IPS-20b (cell line): ENCODE measurements around the gene TRIP13.
"Not testable (repeated sequence)": the region's sequence is repeated elsewhere in the genome, so short reads cannot be mapped to it uniquely, and the experiment has no call there.

ENCODE experiments used
- H3K27ac ChIP-seq: one replicate; pipeline ENCODE4 v1.5.1; 2013; ENCODE audit warnings: low read length
- H3K27me3 ChIP-seq: 2 replicates; pipeline ENCODE4 v1.6.1; 2013; ENCODE audit warnings: mild to moderate bottlenecking, low read length, inconsistent platforms; ENCODE audit not compliant: insufficient read depth
- H3K36me3 ChIP-seq: 2 replicates; pipeline ENCODE4 v1.6.1; 2013; ENCODE audit warnings: low read depth, mild to moderate bottlenecking, inconsistent platforms, low read length, moderate library complexity; ENCODE audit not compliant: insufficient read depth
- H3K4me1 ChIP-seq: 2 replicates; pipeline ENCODE4 v1.6.1; 2013; ENCODE audit warnings: mild to moderate bottlenecking, control low read depth, inconsistent platforms, low read length, moderate library complexity; ENCODE audit not compliant: insufficient read depth
- H3K4me3 ChIP-seq: 2 replicates; pipeline ENCODE4 v1.5.1; 2013; ENCODE audit warnings: mild to moderate bottlenecking, low read length, inconsistent platforms
- H3K9ac ChIP-seq: 2 replicates; pipeline ENCODE4 v1.6.1; 2013; ENCODE audit warnings: low read depth, mild to moderate bottlenecking, inconsistent platforms, low read length, moderate library complexity
- H3K9me3 ChIP-seq: 2 replicates; pipeline ENCODE4 v1.6.1; 2013; ENCODE audit warnings: mild to moderate bottlenecking, low read depth, low read length, inconsistent platforms; ENCODE audit not compliant: insufficient read depth

The TRIP13 gene

DNA sequence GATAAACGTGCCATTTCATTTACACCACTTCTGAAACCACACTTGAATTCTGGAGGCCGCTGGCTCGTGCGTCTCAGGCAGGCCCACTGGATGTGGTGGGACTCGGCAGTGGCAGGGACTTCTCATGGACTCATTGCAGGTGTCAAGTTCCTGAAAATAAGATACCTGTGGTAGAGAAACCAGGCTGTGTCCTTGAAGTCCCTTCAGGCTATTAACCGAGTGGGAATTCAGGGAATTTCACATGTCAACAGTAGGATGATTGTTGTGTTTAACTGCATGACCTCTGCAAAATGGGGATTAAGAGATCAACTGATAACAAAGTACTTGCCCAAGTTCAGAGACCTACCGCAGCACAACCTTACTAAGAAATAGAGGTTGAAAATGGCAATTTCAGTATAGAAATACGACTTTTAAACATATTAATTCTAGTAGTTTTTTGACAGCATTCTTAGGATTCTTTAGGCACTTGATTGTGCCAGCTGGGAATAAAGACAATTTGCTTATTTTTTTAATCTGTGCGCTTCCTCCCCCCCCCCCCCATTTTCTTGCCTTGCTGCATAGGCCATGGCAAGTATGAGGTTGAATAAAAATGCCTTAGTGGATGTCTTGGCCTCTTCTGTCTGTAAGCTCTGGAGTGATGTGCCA is 26.8 kb downstream of the TRIP13 start:
- Histone ChIP-seq H3K36me3 (peaks cover 47% of the 10 kb centered on the region), H3K27ac (no peak overlapping the region), H3K9me3 (no peaks in the 10 kb centered on the region), H3K4me3 (no peak overlapping the region), H3K9ac (no peak overlapping the region), H3K4me1 (no peaks in the 10 kb centered on the region), H3K27me3 (0 out of 2 replicates have a peak, but pooled peaks cover under 1% of the 10 kb centered on the region)

DNA sequence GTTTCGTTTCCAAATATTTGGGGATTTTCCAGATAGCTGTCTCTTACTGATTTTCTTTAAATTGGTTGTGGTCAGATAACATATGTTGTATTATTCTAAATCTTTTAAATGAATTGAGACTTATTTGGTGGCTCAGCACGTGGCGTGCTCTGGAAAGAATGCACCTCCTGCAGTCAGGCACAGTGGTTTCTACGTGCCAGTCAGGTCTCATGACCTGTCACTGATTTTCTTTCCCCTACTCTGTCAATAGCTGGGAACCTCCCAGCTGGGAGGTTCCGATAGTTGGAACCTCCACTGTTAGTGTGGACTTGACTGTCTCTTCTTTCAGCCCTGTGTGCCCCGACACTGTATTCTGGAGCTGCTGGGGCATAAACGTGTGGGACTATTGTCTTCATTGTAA is 27.6 kb downstream of the TRIP13 start:
- no peak overlapping the region for H3K27ac ChIP-seq
- H3K4me1 ChIP-seq = no peaks in the 10 kb centered on the region
- H3K9me3 ChIP-seq = no peaks in the 10 kb centered on the region
- no peak overlapping the region for H3K4me3 ChIP-seq
- H3K27me3 ChIP-seq = peaks cover 9% of the 10 kb centered on the region
- H3K9ac ChIP-seq = no peak overlapping the region
- peaks cover 39% of the 10 kb centered on the region for H3K36me3 ChIP-seq

DNA sequence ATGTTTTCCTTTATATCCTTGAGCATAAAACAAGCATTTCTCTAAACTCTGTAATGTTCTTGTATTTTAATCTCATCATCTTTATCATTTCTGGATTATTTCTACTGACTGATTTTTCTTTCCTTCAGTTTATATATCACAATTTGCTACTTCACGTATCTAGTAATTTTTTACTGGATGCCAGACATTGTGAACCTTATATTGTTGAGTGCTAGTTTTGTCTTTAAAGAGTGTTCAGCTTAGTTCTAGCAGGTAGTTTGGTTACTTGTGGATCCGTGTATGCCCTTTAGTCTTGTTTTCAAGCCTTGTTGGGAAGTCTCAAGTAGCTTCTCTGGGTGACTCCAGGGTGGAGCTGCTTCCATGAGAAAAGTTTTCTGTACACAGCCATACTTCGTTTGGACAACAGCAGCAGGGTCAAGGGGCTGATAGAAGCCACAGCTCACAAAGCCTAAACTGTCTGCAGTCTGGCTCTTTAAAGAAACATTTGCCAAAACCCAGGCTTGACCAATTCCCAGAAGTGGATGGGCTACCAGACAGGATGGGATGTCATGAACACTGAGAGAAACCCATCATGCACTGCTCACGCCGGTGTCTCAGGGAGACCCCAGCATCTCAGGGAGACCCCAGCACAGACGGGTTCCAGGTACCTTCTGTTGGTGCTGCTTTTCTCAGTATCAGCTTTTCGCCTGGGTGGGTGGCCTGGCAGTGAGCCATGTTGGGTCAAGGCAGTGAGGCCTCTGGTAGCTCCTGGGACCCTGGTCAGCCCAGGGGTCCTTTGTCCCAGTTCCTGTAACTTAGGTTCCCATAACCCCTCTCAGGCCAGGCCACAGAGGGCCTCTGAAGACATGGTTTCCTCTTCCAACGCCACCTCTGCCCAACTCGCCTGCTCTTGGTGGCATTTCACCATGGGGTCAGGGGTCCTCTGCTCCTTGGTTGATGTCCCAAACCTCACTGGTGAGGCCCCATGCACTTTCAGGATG is 29.1 kb downstream of the TRIP13 start:
- H3K27ac ChIP-seq = no peak overlapping the region
- H3K36me3 ChIP-seq = peaks cover 24% of the 10 kb centered on the region
- no peak overlapping the region for H3K4me3 ChIP-seq
- no peaks in the 10 kb centered on the region for H3K4me1 ChIP-seq
- H3K27me3 ChIP-seq = peaks cover 24% of the 10 kb centered on the region
- no peak overlapping the region for H3K9ac ChIP-seq
- H3K9me3 ChIP-seq = no peaks in the 10 kb centered on the region

DNA sequence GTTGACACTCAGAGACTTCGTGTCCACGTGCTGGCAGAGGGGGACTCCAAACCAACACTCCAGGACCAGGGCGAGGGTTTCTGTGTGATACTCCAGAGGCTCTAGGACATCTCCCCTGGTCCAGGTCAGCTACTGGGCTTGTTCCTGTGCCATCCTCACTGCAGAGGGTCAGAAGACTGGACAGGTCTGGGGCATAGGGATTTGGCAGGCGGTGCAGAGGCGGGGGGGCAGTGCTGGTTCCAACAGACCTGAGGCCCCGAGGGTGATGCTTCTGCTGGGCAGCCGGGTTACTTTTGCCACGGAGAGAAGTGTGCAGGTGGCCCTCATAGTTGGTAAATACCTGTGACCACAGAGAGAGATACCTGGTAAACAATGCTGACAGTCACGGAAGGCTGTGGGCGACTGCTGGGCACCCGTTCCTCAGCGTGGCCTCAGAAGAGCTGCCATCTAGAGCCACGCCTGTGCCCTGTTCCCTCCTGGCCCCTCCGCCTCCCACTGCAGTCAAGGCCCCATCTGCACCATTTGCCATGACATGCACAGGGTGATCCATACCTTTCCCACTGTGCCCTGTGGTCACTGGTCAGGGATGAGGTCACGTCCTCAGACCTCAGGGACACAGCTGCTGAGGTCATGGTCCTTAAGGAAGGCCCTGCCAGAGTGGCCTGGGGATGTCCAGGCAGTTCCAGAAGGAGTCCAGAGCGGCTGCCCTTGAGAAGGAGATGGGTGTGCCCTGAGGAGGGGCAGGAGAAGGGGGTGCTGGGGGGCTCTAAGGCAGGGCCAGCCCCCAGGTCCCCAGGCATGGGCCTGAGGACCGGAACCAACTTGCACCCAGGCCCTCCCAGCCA is 30.0 kb downstream of the TRIP13 start:
- H3K27me3 ChIP-seq = peaks cover 33% of the 10 kb centered on the region

DNA sequence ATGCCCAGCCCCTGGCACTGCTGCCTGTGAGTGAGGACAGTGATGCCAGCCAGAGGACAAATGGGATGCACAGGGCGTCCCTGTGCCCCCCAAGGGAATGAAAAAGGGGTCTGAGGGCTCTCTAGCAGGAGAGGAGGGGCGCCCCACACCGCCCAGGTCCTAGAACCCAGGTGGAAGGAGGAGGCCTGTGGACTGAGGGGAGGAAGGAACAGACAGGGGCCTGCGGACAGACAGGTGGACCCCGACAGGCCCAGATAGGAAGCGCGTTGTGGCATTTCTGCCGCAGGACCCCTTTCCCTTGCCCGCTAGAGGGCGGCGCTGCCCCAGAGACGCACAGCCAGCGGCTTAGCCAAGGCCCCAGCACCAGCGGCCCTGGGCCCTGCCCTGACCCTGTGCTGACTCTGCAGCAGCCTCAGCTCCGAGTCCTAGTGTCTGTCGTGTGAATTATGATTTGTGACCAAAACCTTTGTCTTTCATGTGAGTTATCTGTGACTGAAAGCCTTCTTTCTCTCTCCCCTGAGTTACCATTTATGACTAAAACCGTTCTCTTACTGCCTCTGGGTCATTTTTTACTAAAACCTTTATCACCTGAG is 30.7 kb downstream of the TRIP13 start:
- Histone ChIP-seq H3K27me3 (peaks cover 35% of the 10 kb centered on the region), H3K4me3 (no peak overlapping the region), H3K4me1 (no peaks in the 10 kb centered on the region), H3K27ac (no peak overlapping the region), H3K9me3 (no peaks in the 10 kb centered on the region), H3K36me3 (peaks cover 9% of the 10 kb centered on the region; the same call in 1 of the 2 replicates), H3K9ac (no peak overlapping the region)

More for the DNA sequence above, 30.0 kb downstream of the TRIP13 start:
- H3K36me3 ChIP-seq = peaks cover 15% of the 10 kb centered on the region
- no peak overlapping the region for H3K9ac ChIP-seq
- H3K4me3 ChIP-seq = no peak overlapping the region
- H3K9me3 ChIP-seq = no peaks in the 10 kb centered on the region
- no peak overlapping the region for H3K27ac ChIP-seq
- no peaks in the 10 kb centered on the region for H3K4me1 ChIP-seq

DNA sequence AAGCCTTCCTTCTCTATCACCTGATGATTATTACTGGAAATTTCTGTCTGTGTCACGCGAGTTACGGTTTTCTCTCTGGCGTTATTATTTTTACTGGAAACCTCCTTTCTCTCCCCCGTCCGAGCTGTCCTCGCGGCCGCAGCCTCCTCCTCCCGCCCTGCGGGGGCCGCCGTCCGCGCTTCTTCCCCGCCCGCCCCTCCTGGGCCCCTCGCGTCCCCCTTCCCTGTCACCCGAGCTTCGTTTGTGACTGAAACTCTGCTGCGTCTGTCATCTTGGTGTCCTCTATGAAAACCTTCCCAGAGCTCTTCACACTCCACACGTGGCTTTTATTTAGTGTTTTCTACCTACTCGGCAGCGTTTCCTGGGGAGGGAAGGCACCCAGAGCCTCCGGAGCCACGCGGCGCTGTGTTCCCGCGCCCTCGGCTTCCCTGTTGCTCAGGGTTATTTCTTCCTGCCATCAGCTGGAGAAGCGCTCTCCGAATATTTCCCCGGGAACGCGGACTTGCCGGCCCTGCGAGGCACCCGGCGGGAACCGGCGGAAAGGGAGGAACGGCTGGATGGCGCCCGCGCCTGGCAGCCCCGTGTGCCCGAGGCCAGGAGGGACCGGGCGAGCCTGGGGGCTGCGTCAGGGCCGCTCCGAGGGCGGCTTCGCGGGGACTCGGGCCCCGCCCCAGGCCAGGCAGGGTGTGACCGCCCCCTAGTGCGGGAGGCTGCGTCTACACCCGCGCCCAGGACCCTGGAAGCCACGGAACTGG is 33.9 kb downstream of the TRIP13 start:
- H3K9ac ChIP-seq = peak overlapping the region; percentile 53; the same call in 1 of the 2 replicates
- peaks cover 47% of the 10 kb centered on the region for H3K27me3 ChIP-seq
- no peaks in the 10 kb centered on the region for H3K9me3 ChIP-seq
- no peaks in the 10 kb centered on the region for H3K4me1 ChIP-seq
- H3K27ac ChIP-seq = no peak overlapping the region
- H3K36me3 ChIP-seq = no peaks in the 10 kb centered on the region
- H3K4me3 ChIP-seq = peak overlapping the region; percentile 62

DNA sequence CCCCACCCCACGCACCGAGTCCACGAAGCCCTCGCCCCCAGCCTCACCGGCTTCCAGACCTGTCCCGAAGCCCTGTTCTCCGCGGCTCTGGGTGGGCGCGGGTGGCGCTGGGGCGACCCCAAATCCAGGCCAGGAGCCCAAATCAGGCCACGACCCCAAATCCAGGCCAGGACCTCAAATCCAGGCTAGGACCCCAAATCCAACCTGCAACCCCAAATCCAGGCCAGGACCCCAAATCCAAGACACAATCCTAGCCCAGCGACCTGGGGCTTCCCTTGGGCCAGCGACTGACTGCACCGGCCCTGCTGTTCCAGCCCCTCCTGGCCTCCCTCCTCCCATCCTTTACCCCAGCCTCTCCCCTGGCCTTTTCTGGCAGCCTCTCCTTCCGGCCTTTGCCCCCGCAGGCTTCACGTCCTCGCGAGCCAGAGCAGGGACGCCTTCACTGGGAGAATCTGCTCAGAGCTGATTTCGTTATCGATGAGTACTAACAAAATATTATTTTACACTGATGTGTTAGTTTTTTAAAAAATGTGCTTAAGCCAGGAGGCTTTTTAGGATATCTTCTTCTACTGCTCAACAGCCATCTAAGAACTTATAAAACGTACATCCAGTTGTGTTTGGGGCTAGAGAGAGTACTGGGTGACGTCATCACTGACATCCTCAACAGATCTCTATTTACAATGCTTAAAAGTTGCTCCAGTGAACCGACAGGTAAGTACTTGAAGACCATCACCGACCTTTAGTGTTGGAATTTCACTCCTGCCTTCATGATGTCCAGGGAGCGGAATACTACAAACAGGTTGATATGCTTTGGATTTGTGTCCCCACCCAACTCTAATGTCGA is 34.7 kb downstream of the TRIP13 start:
- Histone ChIP-seq H3K9ac (no peak overlapping the region), H3K4me3 (peak overlapping the region; percentile 62; the same call in 1 of the 2 replicates), H3K4me1 (no peaks in the 10 kb centered on the region), H3K27ac (no peak overlapping the region), H3K27me3 (peaks cover 47% of the 10 kb centered on the region), H3K9me3 (no peaks in the 10 kb centered on the region), H3K36me3 (no peaks in the 10 kb centered on the region)

DNA sequence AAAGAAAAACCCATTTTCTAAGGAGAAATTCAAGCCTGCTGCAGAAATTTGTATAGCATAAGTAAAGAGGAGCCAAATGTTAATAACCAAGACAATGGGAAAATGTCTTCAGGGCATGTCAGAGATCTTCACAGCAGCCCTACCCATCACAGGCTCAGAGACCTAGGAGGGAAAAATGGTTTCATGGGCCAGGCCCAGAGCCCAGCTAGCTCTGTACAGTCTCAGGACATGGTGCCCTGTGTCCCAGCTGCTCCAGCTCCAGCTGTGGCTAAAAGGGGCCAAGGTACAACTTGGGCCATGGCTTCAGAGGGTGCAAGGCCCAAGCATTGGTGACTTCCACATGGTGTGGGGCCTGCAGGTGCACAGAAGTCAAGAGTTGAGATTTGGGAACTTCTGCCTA is 36.5 kb downstream of the TRIP13 start:
- H3K27ac ChIP-seq, H3K9me3 ChIP-seq, H3K4me3 ChIP-seq, H3K4me1 ChIP-seq, H3K9ac ChIP-seq, H3K36me3 ChIP-seq: not testable (repeated sequence)
- H3K27me3 ChIP-seq = peaks cover 47% of the 10 kb centered on the region

DNA sequence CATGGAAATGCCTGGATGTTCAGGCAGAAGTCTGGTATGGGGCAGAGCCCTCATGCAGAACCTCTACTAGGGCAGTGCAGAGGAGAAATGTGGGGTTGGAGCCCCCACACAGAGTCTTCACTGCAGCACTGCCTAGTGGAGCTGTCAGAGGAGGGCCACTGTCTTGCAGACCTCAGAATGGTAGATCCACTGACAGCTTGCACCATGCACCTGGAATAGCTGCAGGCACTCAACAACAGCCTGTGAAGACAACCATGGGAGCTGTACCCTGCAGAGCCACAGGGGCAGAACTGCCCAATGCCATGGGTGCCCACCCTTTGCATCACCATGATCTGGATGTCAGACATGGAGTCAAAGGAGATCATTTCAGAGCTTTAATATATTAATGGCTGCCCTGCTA is 36.9 kb downstream of the TRIP13 start:
- Histone ChIP-seq H3K9ac (no peak overlapping the region), H3K4me3 (no peak overlapping the region), H3K27ac (no peak overlapping the region), H3K36me3 (no peaks in the 10 kb centered on the region), H3K4me1 (no peaks in the 10 kb centered on the region), H3K9me3 (no peaks in the 10 kb centered on the region), H3K27me3 (peaks cover 45% of the 10 kb centered on the region)

DNA sequence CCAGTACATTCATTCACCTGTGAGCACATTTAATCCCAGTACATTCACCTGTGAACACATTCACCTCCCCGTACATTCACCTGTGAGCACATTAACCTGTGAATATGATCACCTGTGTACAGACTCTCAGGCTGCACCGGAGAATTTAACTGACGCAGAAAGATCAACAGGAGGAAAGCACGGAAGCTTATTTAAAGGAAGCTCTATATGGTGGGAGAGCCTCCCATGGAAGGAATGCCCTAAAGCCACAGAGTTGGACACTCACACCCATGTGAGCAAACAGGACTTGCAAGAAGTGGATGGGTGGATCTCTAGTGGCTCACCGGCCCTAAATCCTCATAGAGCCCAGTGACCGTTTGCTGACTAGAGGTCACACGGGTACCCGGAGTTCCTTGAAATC is 38.2 kb downstream of the TRIP13 start:
- Histone ChIP-seq H3K9me3 (no peaks in the 10 kb centered on the region), H3K27me3 (peaks cover 32% of the 10 kb centered on the region), H3K36me3 (no peaks in the 10 kb centered on the region), H3K4me3 (no peak overlapping the region), H3K27ac (no peak overlapping the region), H3K4me1 (no peaks in the 10 kb centered on the region), H3K9ac (no peak overlapping the region)
